Measurements from ENCODE around the gene SMAD6.

- TF ChIP-seq SIN3A (IDR thresholded peaks at IDR 0.05; ENCODE audit: borderline replicate concordance, insufficient read depth, low read length) (no peak), POLR2AphosphoS5 (IDR thresholded peaks at IDR 0.05; ENCODE audit: low read depth, low read length) (no peak)
These were observed 69.3 kb downstream of the SMAD6 start for GRCh38 chr15:66771351-66771650.

Measured in PFSK-1 (cell line).